GM18909 (cell line): ENCODE data around the gene B3GLCT.

Source experiments
- ATAC-seq: cut with Tn5 transposase; IDR thresholded peaks from one replicate; pipeline ENCODE4 v1.9.1; 2021; ENCODE audit warnings: mild to moderate bottlenecking; ENCODE audit not compliant: unreplicated experiment, poor library complexity

The B3GLCT gene

DNA sequence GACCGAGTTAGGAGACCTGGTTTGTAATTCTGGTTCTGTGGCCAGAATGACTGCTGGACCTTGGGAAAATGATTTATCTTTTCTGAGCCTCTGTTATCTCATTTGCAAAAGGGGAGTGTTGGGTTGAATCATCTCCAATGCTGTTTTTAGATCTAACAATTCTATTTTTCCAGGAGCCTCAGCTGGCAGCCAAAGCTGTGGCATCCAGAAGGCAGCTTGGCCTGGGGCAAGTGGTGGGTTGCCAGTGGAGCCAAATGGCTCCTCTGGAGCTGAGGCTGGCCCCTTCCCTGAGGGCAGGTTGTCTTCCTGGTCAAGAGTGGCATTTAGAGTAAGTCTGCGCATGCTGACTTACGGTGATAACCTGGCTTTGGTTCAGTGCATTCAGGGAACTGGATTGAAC lies 21.3 kb downstream of the B3GLCT start:
- ATAC-seq, result no peak

- no peak for ATAC-seq
These were observed 23.4 kb downstream of the B3GLCT start for GRCh38 chr13:31223215-31223614.

GRCh38 chr13:31223640-31224039 lies 23.9 kb downstream of the B3GLCT start:
- no peak for ATAC-seq

DNA sequence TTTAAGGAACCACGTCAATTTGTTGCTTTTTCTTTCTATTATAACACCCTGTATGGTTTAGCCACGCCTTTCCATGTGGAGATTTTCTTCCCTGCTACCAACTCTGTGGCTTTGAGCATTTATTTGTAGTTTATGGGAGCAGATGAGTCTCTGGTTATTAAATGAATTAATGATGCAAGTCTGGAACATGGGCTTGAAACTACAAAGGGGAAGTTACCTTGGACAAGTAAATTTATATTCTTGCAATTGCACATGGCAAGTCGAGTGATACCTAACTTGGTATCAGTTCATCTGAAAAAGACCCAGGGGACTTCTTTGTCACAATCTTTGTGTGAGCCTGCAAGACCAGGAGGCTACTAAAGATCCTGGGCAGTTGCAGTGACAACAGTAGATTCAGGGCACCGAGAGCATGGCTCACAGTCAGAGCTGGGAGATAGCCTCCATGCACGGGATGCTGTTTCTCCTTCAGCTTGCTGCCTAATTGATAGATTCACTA lies 24.4 kb downstream of the B3GLCT start:
- no peak for ATAC-seq

DNA sequence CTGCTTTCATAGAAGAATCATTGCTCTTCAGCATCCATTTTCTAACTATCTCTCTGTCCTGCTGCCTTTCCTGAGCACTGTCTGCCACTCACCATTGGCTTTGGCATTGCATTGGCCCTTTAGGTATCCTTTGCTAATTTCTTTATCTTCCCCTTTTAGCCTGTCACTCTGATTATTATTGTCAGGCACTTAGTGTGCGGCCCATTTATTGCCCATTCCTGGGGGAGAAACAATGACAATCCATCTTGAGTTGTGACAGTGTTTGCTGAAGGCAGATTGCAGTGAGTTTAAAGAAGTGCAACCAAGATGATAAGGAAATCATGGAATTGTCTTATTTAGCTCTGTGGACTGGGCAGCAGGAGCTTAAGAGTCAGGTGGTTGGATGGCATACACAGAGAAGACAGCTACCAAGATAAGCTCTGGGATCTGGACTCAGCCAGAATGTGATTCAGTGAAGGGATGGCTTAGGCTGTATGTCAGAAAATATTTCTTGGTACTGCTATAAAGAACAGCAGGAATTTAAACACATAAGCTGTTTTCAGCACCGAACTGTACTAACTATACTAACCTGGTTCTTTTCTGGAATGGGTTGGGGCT lies 25.3 kb downstream of the B3GLCT start:
- ATAC-seq, result no peak

DNA sequence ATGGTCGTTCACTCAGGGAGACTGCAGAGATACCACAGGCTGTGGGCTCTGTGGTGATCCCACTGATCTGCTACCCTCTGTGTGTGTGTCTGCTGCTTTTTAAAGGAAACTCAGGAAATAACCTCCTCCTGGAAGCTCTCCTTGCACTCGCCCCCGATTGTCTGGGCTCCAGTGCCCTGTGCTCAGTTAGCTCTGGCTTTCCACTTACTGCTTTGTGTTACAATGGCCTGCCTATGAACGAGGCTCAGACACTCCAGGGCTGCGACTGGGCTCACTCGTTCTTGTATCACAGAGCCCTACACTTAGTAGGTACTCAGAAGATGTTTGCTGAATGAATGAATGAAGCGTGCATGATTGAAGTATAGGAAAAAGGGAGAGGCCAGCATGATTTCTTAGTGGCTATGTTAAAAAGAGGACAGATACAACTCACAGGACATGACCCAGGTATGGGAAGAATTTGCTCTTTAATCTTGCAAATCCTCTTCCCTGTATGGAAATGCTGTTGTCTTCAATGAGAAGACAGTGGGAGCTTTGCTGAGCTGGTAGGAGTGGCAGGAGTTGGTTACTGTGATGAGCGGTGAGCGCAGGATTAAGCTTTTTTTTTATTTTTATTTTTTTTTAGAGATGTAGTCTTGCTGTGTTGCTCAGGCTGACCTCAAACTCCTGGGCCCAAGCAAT lies 26.4 kb downstream of the B3GLCT start:
- no peak for ATAC-seq

- ATAC-seq, result no peak
These were observed 27.3 kb downstream of the B3GLCT start for GRCh38 chr13:31227063-31227462.

GRCh38 chr13:31227870-31228269 lies 28.1 kb downstream of the B3GLCT start:
- ATAC-seq, result no peak

GRCh38 chr13:31234729-31235128 lies 35.0 kb downstream of the B3GLCT start:
- no peak for ATAC-seq

GRCh38 chr13:31236211-31236786 lies 36.5 kb downstream of the B3GLCT start:
- no peak for ATAC-seq

- ATAC-seq, result no peak
These were observed 41.1 kb downstream of the B3GLCT start for GRCh38 chr13:31240921-31241320.

DNA sequence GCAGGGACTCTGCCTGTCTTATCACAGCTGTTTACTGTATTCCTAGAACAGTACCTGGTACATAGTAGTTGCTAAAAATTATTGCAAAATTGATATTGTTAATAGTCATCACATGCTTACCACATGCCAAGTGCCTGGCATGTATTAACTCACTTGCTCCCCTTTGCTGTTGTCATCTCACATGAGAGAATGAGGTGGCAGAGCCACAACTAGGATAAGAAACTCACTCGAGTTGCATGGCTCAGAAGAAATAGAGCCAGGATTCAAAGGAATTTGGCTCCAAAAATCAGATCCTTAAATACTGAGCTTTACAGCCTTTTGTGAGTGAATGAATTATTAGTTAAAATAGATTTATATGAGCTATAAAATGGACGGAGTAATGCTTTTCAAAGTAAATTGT lies 42.6 kb downstream of the B3GLCT start:
- ATAC-seq, result no peak

- ATAC-seq, result no peak
These were observed 43.1 kb downstream of the B3GLCT start for GRCh38 chr13:31242916-31243315.

DNA sequence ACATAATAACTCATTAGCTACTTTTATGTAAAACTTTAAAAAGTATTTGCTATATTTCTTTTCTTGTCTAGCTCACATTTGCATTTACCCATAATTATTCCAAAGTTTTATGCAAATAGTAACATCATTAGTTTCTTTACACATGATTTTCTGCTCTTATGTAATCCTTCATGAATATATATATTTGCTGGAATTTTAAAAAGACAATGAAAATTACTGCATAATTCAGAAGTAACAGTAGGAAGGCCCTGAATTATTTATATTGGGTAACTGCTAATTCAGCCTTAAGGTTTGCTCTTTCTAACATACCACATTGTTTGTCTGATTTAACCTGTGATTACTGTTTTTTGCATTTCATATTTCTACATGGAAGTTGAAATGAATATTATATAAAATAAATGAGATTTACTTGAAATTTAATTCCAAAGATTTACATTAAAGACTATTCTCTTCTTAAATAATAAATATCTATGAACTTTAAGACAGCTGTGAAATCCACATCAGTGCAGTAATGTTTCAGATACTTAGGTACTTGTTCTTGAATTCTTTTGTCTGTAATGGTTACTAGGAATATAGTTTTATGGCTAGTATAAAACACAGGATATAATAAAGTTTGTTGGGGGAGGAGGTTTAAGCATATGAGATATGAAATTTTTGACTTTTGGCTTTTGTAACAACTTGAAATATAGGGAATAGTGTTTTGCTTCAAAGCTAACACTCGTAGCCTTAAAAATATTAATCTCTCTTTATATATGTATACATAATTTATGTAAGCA lies 46.0 kb downstream of the B3GLCT start:
- ATAC-seq, result no peak

GRCh38 chr13:31246918-31247317 lies 47.1 kb downstream of the B3GLCT start:
- ATAC-seq, result no peak

DNA sequence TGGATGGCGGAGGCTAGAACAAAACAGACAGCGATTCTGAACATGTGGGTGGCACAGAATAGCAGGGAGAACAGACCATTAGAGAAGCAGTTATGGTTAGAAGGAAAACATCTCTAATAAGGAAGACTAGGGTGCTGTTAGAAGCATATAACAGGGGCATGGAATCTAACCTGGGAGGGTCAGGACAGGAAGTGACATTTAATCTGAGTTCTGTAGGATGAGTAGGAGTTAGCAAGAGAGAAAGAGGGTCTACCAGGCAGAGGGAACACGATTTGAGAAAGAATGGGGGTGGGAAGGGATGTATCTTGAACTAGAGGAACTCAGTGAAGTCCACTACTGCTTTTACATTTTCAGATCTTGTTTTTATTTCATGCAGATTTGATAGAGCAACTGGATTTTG lies 48.6 kb downstream of the B3GLCT start:
- no peak for ATAC-seq

- no peak for ATAC-seq
These were observed 49.3 kb downstream of the B3GLCT start for GRCh38 chr13:31248965-31249539.

GRCh38 chr13:31250435-31250834 lies 50.7 kb downstream of the B3GLCT start:
- ATAC-seq, result no peak

- no peak for ATAC-seq
These were observed 61.5 kb downstream of the B3GLCT start for GRCh38 chr13:31261241-31261640.

DNA sequence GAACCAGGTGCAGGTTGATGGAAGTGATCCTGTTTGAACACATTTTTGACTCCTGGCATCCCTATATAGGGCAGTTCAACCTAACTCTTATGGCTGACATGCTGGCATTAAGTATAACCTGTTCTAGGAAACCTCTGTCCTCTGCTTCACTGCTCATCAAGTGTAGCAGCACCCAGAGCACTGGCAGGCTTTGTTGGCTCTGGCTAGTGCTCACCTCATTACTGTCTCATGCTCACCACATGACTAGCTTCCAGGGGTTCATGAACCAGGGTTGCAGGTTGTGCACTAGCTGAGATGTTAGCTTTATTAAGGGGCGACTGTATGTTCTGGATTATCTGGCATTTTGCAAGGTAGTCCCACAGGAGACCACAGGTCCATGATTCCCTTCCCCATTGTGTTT lies 63.6 kb downstream of the B3GLCT start:
- no peak for ATAC-seq

- no peak for ATAC-seq
These were observed 64.4 kb downstream of the B3GLCT start for GRCh38 chr13:31264151-31264550.
